H1 (cell line): Measurements from ENCODE around the gene NBPF1. TPM values are rescaled to one million over a fixed set of nuclear protein-coding genes. Genes with fewer than 3 reads are reported as not detected.
"Not testable (repeated sequence)": the region's sequence is repeated elsewhere in the genome, so short reads cannot be mapped to it uniquely, and the experiment has no call there.

Experiments used
- CTCF ChIA-PET: fragments of 300-600 bp; sonication (Branson Sonifier 250); formaldehyde crosslinking; loops from one replicate; lab custom pipeline; 2021; ENCODE audit not compliant: partially characterized antibody; lab: Charles Lee
- POLR2A ChIA-PET: fragments of 300-600 bp; sonication (Branson Sonifier 250); formaldehyde crosslinking; loops from one replicate; lab custom pipeline; 2021; ENCODE audit warnings: inconsistent platforms; ENCODE audit not compliant: partially characterized antibody; lab: Charles Lee
- DNase-seq, 2 experiments: peaks; one replicate each; pipeline versions ENCODE4 v3.0.0 to v3.0.0-alpha.2; 2010 to 2022; ENCODE audit warnings: low spot score in 2 of 2, low read depth in 1 of 2, mixed read lengths in 1 of 2
- FAIRE-seq: peaks from 2 replicates; lab custom pipeline; 2011; peaks lifted over from hg19 to GRCh38; lab: Jason Lieb, UNC
- H2AFZ ChIP-seq: 2 replicates; pipeline ENCODE4 v1.8.1; 2012; ENCODE audit warnings: low read length, inconsistent platforms
- H2AK5ac ChIP-seq: 2 replicates; pipeline ENCODE4 v1.6.1; 2013; ENCODE audit warnings: low read depth, low read length
- H2BK120ac ChIP-seq: replicated peaks from 2 replicates; pipeline ENCODE3; 2013; ENCODE audit warnings: low read depth, low read length, inconsistent platforms
- H2BK12ac ChIP-seq: 2 replicates; pipeline ENCODE4 v1.6.1; 2013; ENCODE audit warnings: low read depth, low read length
- H2BK15ac ChIP-seq: 2 replicates; pipeline ENCODE4 v1.6.1; 2013; ENCODE audit warnings: low read length
- H2BK20ac ChIP-seq: 2 replicates; pipeline ENCODE4 v1.6.1; 2013; ENCODE audit warnings: low read length
- H2BK5ac ChIP-seq: 2 replicates; pipeline ENCODE4 v1.6.1; 2013; ENCODE audit warnings: low read depth, low read length
- H3K14ac ChIP-seq: 2 replicates; pipeline ENCODE4 v1.6.1; 2013; ENCODE audit warnings: inconsistent platforms; ENCODE audit not compliant: insufficient read length
- H3K18ac ChIP-seq: 2 replicates; pipeline ENCODE4 v1.6.1; 2013; ENCODE audit warnings: low read length; ENCODE audit errors: extremely low read depth
- H3K23ac ChIP-seq: 2 replicates; pipeline ENCODE4 v1.6.1; 2013; ENCODE audit warnings: inconsistent platforms; ENCODE audit not compliant: insufficient read length
- H3K23me2 ChIP-seq: 2 replicates; pipeline ENCODE4 v1.6.1; 2013; ENCODE audit warnings: low read depth, low read length
- H3K27ac ChIP-seq: 2 replicates; pipeline ENCODE4 v1.6.1; 2011; ENCODE audit warnings: low read depth, low read length, inconsistent platforms
- H3K27me3 ChIP-seq, 4 experiments: replicated peaks in 1 of 4; 1 replicate in 1 of 4; 2 replicates in 3 of 4; pipeline versions ENCODE4 v1.6.1 to v1.8.1; 2011 to 2013; ENCODE audit warnings: low read length in 3 of 4, mild to moderate bottlenecking in 3 of 4, inconsistent platforms in 2 of 4, mixed read lengths in 2 of 4, moderate library complexity in 1 of 4; ENCODE audit not compliant: control insufficient read depth in 3 of 4, insufficient read depth in 3 of 4; ENCODE audit errors: extremely low read depth in 1 of 4
- H3K36me3 ChIP-seq, 4 experiments: 2 replicates each; pipeline versions ENCODE4 v1.6.1 to v1.8.1; 2011 to 2013; ENCODE audit warnings: mild to moderate bottlenecking in 4 of 4, low read length in 3 of 4, moderate library complexity in 2 of 4, control low read depth in 1 of 4, inconsistent platforms in 1 of 4; ENCODE audit not compliant: insufficient read depth in 4 of 4, control insufficient read depth in 2 of 4
- H3K4ac ChIP-seq: replicated peaks from 2 replicates; pipeline ENCODE3; 2013; ENCODE audit warnings: low read length, low read depth, mixed read lengths, inconsistent platforms; ENCODE audit not compliant: insufficient read length
- H3K4me1 ChIP-seq, 4 experiments: replicated peaks in 1 of 4; 1 replicate in 1 of 4; 2 replicates in 3 of 4; pipeline versions ENCODE4 v1.6.1 to v1.8.1; 2011 to 2013; ENCODE audit warnings: low read length in 3 of 4, inconsistent platforms in 2 of 4, mixed read lengths in 1 of 4; ENCODE audit not compliant: insufficient read depth in 4 of 4, control insufficient read depth in 3 of 4
- H3K4me2 ChIP-seq, 2 experiments: 2 replicates each; pipeline versions ENCODE4 v1.6.1 to v1.8.1; 2011 to 2013; ENCODE audit warnings: low read depth in 2 of 2, low read length in 2 of 2, control low read depth in 1 of 2, inconsistent platforms in 1 of 2, mild to moderate bottlenecking in 1 of 2; ENCODE audit not compliant: insufficient read depth in 1 of 2
- H3K4me3 ChIP-seq, 4 experiments: fragments of 200-600, 300-600 bp in 1 of 4; sonication (generic), shearing (Covaris generic), sonication (Bioruptor Twin) in 1 of 4; 2 replicates each; pipeline versions ENCODE4 v1.5.1 to v1.8.1; 2011 to 2016; ENCODE audit warnings: low read length in 4 of 4, low read depth in 3 of 4, control low read depth in 2 of 4, inconsistent platforms in 2 of 4, mild to moderate bottlenecking in 2 of 4, mixed read lengths in 1 of 4, moderate library complexity in 1 of 4; ENCODE audit not compliant: insufficient read depth in 2 of 4; ENCODE audit errors: extremely low read depth in 1 of 4
- H3K56ac ChIP-seq: replicated peaks from 2 replicates; pipeline ENCODE3; 2013; ENCODE audit warnings: low read depth, mild to moderate bottlenecking, mixed read lengths, low read length, inconsistent platforms; ENCODE audit not compliant: insufficient read length
- H3K79me1 ChIP-seq: 2 replicates; pipeline ENCODE4 v1.6.1; 2013; ENCODE audit warnings: low read depth, low read length, control low read depth
- H3K79me2 ChIP-seq, 2 experiments: 2 replicates each; pipeline versions ENCODE4 v1.6.1 to v1.8.1; 2012 to 2013; ENCODE audit warnings: low read length in 2 of 2, mild to moderate bottlenecking in 2 of 2, inconsistent platforms in 1 of 2; ENCODE audit not compliant: insufficient read depth in 2 of 2, control insufficient read depth in 1 of 2
- H3K9ac ChIP-seq, 4 experiments: replicated peaks in 1 of 4; 1 replicate in 1 of 4; 2 replicates in 3 of 4; pipeline versions ENCODE4 v1.6.1 to v1.8.1; 2011 to 2013; ENCODE audit warnings: low read depth in 3 of 4, low read length in 3 of 4, control low read depth in 2 of 4, mild to moderate bottlenecking in 2 of 4, moderate library complexity in 2 of 4, inconsistent platforms in 1 of 4; ENCODE audit errors: extremely low read depth in 1 of 4
- H3K9me3 ChIP-seq, 2 experiments: 2 replicates each; pipeline versions ENCODE4 v1.6.1 to v1.8.1; 2012 to 2013; ENCODE audit warnings: mild to moderate bottlenecking in 2 of 2, moderate library complexity in 2 of 2, control low read depth in 1 of 2, inconsistent platforms in 1 of 2, low read depth in 1 of 2, low read length in 1 of 2, mixed read lengths in 1 of 2; ENCODE audit not compliant: insufficient read depth in 2 of 2
- H4K20me1 ChIP-seq, 2 experiments: replicated peaks in 1 of 2; 2 replicates each; pipeline versions ENCODE3 to v1.8.1; 2011 to 2013; ENCODE audit warnings: inconsistent platforms in 2 of 2, low read length in 2 of 2, mild to moderate bottlenecking in 1 of 2; ENCODE audit not compliant: insufficient read depth in 2 of 2, control insufficient read depth in 1 of 2
- H4K5ac ChIP-seq: 2 replicates; pipeline ENCODE4 v1.6.1; 2013; ENCODE audit warnings: low read length, low read depth, mixed read lengths, inconsistent platforms; ENCODE audit not compliant: insufficient read length
- H4K8ac ChIP-seq: 2 replicates; pipeline ENCODE4 v1.8.0; 2013; ENCODE audit warnings: mild to moderate bottlenecking, moderate library complexity, low read length, inconsistent platforms; ENCODE audit not compliant: insufficient read depth; ENCODE audit errors: extremely low read depth
- H4K91ac ChIP-seq: replicated peaks from 2 replicates; pipeline ENCODE3; 2013; ENCODE audit warnings: low read length, mixed read lengths, inconsistent platforms; ENCODE audit not compliant: insufficient read length
- CEBPB ChIP-seq: IDR thresholded peaks from 2 replicates; pipeline ENCODE4 v1.6.1; 2012; ENCODE audit warnings: low read depth, low read length
- HDAC2 ChIP-seq, 2 experiments: fragments of 300-600 bp in 1 of 2; sonication (generic) in 1 of 2; IDR thresholded peaks; 2 replicates each; pipeline ENCODE4 v1.6.1; 2011 to 2012; ENCODE audit warnings: low read depth in 2 of 2, low read length in 2 of 2, mild to moderate bottlenecking in 2 of 2, moderate library complexity in 2 of 2, borderline replicate concordance in 1 of 2, inconsistent platforms in 1 of 2
- USF2 ChIP-seq: IDR thresholded peaks from 2 replicates; pipeline ENCODE4 v1.6.1; 2011; ENCODE audit warnings: low read length, improper control_type of control experiment
- WGBS, 2 experiments: shearing (Covaris generic) in 1 of 2; methylation state at CpG; one replicate each; pipeline versions ENCODE4 v1.1.6 to v1.1.7; 2013 to 2015; ENCODE audit warnings: low lambda C conversion rate in 2 of 2, mixed read lengths in 2 of 2, inconsistent platforms in 1 of 2, low coverage in 1 of 2, missing lambda C conversion rate in 1 of 2; ENCODE audit not compliant: insufficient replicate concordance in 2 of 2, insufficient coverage in 1 of 2, insufficient read length in 1 of 2; ENCODE audit errors: extremely low coverage in 1 of 2, missing lambda C conversion rate in 1 of 2; 5-methylcytosine and 5-hydroxymethylcytosine counted together
- polyA plus RNA-seq, 7 experiments: library from polyadenylated mRNA; depleted of rRNA in 3 of 7; stranded (reverse) in 5 of 7; unstranded in 2 of 7; fragments of >200 nt in 5 of 7; fragments of 200-250 nt in 2 of 7; gene quantifications; 1 replicate in 5 of 7; 2 replicates in 1 of 7; 4 replicates in 1 of 7; pipeline versions ENCODE4 v1.2.1 to v1.2.3, GENCODE V29; 2011 to 2013; ENCODE audit warnings: missing spikeins in 2 of 7, mixed read lengths in 2 of 7
- total RNA-seq: library from RNA; stranded (reverse); fragmentation: NEBNext Ultra II Directional; extraction: Animal tissue kit (Norgen Biotek cat#: 25700); gene quantifications from 2 replicates; pipeline ENCODE4 v1.2.1, GENCODE V29; 2021

Gene NBPF1
- total and polyA plus RNA-seq, 2 of the 8 experiments (the other 6 are each of a cell fraction or from before 2014, with no cell fraction given) = 9.6 to 19.3 TPM

DNA sequence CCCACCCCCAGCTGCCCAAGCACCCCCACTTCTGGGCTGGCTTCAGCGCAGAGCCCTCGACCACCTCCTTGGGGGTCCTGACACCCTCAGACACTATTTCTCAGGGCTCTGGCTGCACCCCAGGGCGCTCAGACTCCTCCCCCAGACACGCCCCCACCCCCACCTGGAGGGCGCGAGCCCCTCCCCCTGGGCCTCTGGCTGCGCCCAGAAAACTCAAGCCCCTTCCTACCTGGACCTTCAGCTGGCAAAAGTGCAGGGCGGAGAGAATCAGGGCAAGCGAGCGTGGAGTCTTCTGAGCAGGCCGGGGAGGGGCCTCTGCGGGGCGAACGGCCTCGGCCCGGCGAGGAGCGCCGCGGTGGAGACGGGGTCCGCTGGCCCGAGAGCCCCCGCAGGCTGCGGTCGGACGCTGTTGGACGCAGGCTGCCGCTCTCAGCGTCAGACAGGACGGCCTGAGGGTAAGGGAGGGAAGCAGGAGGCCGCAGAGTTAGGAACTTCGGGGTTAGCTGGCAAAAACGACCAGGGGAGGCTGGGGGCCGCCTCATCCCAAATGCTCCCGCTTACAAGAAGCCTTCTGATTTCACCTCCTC is 17.4 kb upstream of the NBPF1 start (continued):
- TF ChIP-seq HDAC2 (IDR thresholded peaks at IDR 0.05; ENCODE audit: borderline replicate concordance in 1 of 2, low read depth in 2 of 2, low read length in 2 of 2) (no peak), USF2 (no peak), CEBPB (no peak)

DNA sequence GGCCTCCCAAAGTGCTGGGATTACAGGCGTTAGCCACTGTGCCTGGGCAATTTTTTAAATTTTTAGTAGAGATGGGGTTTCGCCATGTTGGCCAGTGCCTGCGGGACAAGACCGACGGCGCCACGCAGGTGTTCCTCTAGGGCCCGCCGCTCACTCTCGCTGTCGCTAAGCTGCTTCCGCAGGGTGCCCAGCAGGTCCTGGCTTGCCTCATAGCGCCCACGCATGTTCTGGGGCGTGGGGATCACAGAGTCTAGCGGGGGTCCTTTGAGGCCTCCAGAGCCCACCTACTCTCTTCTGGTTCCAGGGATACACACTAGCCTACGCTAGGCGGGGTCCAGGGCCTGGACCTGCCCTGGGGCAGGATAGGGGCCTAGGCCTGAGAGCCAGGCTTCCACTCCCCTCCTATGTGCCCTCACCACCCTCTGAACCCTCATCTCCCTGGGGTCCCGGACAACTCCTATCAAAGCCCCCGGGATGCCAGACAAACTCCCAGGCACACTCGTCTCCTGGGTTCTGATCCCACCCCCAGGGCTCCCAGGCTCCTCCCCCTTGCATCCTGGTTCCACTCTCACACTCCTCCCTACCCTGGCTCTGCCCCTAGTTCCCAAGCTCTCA is 16.7 kb upstream of the NBPF1 start:
- H3K23me2 ChIP-seq, H3K4me2 ChIP-seq, H3K4ac ChIP-seq, H3K79me1 ChIP-seq, H3K27ac ChIP-seq, H3K18ac ChIP-seq, FAIRE-seq, H2AFZ ChIP-seq, H2BK15ac ChIP-seq, H2BK20ac ChIP-seq, H3K79me2 ChIP-seq, H4K91ac ChIP-seq, H3K56ac ChIP-seq, H3K4me1 ChIP-seq, H2BK12ac ChIP-seq, H3K14ac ChIP-seq, H2AK5ac ChIP-seq, H4K5ac ChIP-seq, H4K8ac ChIP-seq, H2BK120ac ChIP-seq, H3K9ac ChIP-seq, H3K4me3 ChIP-seq, H3K27me3 ChIP-seq, H3K23ac ChIP-seq, H3K9me3 ChIP-seq: not testable (repeated sequence)
- ChIA-PET POLR2A (interaction anchor here (0.9 to 1.9 kb wide), 3 partner anchors 8 to 15 kb away, joined by 4 to 6 read pairs (median 5); no protein-coding TSS in a partner anchor), CTCF (interaction anchor here (0.7 to 13.8 kb wide), 12 partner anchors 8 to 321 kb away, joined by 3 to 239 read pairs (median 4); no protein-coding TSS in a partner anchor)
- Histone ChIP-seq H2BK5ac (peak overlapping the region; percentile 67; the same call in 1 of the 2 replicates), H3K36me3 (peaks cover 2 to 20% (median 13%) of the 10 kb centered on the region in 4 experiments; a peak in 5 of 8 replicates), H4K20me1 (peaks cover 7 to 14% of the 10 kb centered on the region in 2 experiments)
- 93% methylated on average over 21 of the region's 21 CpGs; no CpG with 5 or more reads in 1 of the 2 experiments for WGBS, 2 experiments
- peak in 1 of 2 experiments; percentile 80 for DNase-seq
